Naive thymus-derived CD4-positive, alpha-beta T cell (primary cell): Measurements from ENCODE around the gene HOOK1. TPM values are rescaled to one million over a fixed set of nuclear protein-coding genes. Genes with fewer than 3 reads are reported as not detected.
"Not testable (repeated sequence)": the region's sequence is repeated elsewhere in the genome, so short reads cannot be mapped to it uniquely, and the experiment has no call there.

Experiments used
- ATAC-seq: fragments of 150-1000 bp; cut with Tn5 transposase; 2 replicates; pipeline ENCODE4 v1.10.0; 2021; ENCODE audit warnings: mild to moderate bottlenecking, moderate library complexity
- CTCF ChIA-PET: fragments of 350-600 bp; sonication (Branson Sonifier 250); formaldehyde crosslinking; loops from one replicate; lab custom pipeline; 2021; ENCODE audit warnings: antibody characterized with exemption; lab: Charles Lee
- POLR2A ChIA-PET: fragments of 350-600 bp; sonication (Branson Sonifier 250); formaldehyde crosslinking; loops from one replicate; lab custom pipeline; 2021; ENCODE audit warnings: antibody characterized with exemption, inconsistent platforms; lab: Charles Lee
- DNase-seq, 9 donors: peaks; one replicate each; pipeline versions ENCODE4 v3.0.0 to v3.0.0-alpha.2; 2020 to 2022; ENCODE audit warnings: mixed read lengths in 1 of 9
- H3K27ac ChIP-seq: one replicate; pipeline ENCODE4 v1.7.0; 2013; ENCODE audit warnings: mild to moderate bottlenecking, low read depth, low read length, moderate library complexity
- H3K27me3 ChIP-seq, 2 donors: one replicate each; pipeline ENCODE4 v1.7.0; 2013; ENCODE audit warnings: low read length in 2 of 2, mild to moderate bottlenecking in 2 of 2, moderate library complexity in 2 of 2; ENCODE audit not compliant: control insufficient read depth in 2 of 2, insufficient read depth in 2 of 2
- H3K36me3 ChIP-seq, 3 experiments: 1 replicate in 2 of 3; 2 replicates in 1 of 3; pipeline ENCODE4 v1.7.0; 2013; ENCODE audit warnings: low read length in 3 of 3, mild to moderate bottlenecking in 3 of 3, moderate library complexity in 1 of 3; ENCODE audit not compliant: insufficient read depth in 3 of 3, control insufficient read depth in 2 of 3
- H3K4me1 ChIP-seq, 2 donors: one replicate each; pipeline ENCODE4 v1.7.0; 2013; ENCODE audit warnings: low read length in 2 of 2, mild to moderate bottlenecking in 2 of 2, moderate library complexity in 1 of 2; ENCODE audit not compliant: control insufficient read depth in 2 of 2, insufficient read depth in 2 of 2
- H3K4me3 ChIP-seq: 2 replicates; pipeline ENCODE4 v1.7.0; 2013; ENCODE audit warnings: mild to moderate bottlenecking, low read length
- H3K9me3 ChIP-seq, 3 experiments: 1 replicate in 2 of 3; 2 replicates in 1 of 3; pipeline ENCODE4 v1.7.0; 2013; ENCODE audit warnings: low read length in 3 of 3; ENCODE audit not compliant: control insufficient read depth in 2 of 3
- H3K27ac Mint-ChIP-seq, 9 donors: one replicate each; pipeline ENCODE4 v1.8.0; 2020 to 2022; ENCODE audit warnings: mixed read lengths in 9 of 9, mild to moderate bottlenecking in 8 of 9, moderate library complexity in 5 of 9, inconsistent platforms in 2 of 9
- H3K27me3 Mint-ChIP-seq, 5 donors: one replicate each; pipeline ENCODE4 v1.8.0; 2021 to 2022; ENCODE audit warnings: mixed read lengths in 5 of 5, mild to moderate bottlenecking in 1 of 5
- H3K36me3 Mint-ChIP-seq, 5 donors: one replicate each; pipeline ENCODE4 v1.8.0; 2020 to 2022; ENCODE audit warnings: mixed read lengths in 5 of 5, mild to moderate bottlenecking in 3 of 5, inconsistent platforms in 1 of 5
- H3K4me1 Mint-ChIP-seq, 7 donors: one replicate each; pipeline ENCODE4 v1.8.0; 2020 to 2022; ENCODE audit warnings: mixed read lengths in 7 of 7, mild to moderate bottlenecking in 3 of 7, inconsistent platforms in 1 of 7
- H3K4me3 Mint-ChIP-seq, 10 donors: one replicate each; pipeline ENCODE4 v1.8.0; 2020 to 2022; ENCODE audit warnings: mild to moderate bottlenecking in 10 of 10, mixed read lengths in 10 of 10, moderate library complexity in 6 of 10, inconsistent platforms in 2 of 10
- H3K9me3 Mint-ChIP-seq, 11 donors: one replicate each; pipeline ENCODE4 v1.8.0; 2020 to 2022; ENCODE audit warnings: mixed read lengths in 11 of 11, mild to moderate bottlenecking in 4 of 11, inconsistent platforms in 1 of 11, moderate library complexity in 1 of 11
- intact Hi-C, 2 donors: fragments of 100-400 bp; cut with micrococcal nuclease; formaldehyde crosslinking; loops; one replicate each; pipeline ENCODE4 v1.15.1; 2023
- polyA plus RNA-seq, 2 donors: library from polyadenylated mRNA; unstranded; fragments of 300-500 nt; fragmentation: Illumina TruSeq; gene quantifications; one replicate each; pipeline ENCODE4 v1.2.3, GENCODE V29; 2021
- total RNA-seq, 6 experiments: library from RNA in 5 of 6; stranded (reverse) in 5 of 6; gene quantifications; 1 replicate in 5 of 6; 2 replicates in 1 of 6; pipeline ENCODE4 v1.2.3 and lab custom pipeline; 2021 to 2026

HOOK1 gene
- total and polyA plus RNA-seq, 7 experiments from 2014 or later = 3.0 to 28.9 (median 23.5) TPM

GRCh38 chr1:59855297-59855696, 40.5 kb downstream of the HOOK1 start:
- H3K27ac Mint-ChIP-seq, H3K4me3 ChIP-seq, H3K4me3 Mint-ChIP-seq, CTCF ChIA-PET, H3K27me3 Mint-ChIP-seq, POLR2A ChIA-PET, ATAC-seq, H3K9me3 ChIP-seq, H3K4me1 Mint-ChIP-seq, H3K27me3 ChIP-seq, H3K36me3 ChIP-seq, intact Hi-C loops, H3K4me1 ChIP-seq, H3K27ac ChIP-seq, DNase-seq: not testable (repeated sequence)
- peaks cover 0 to 49% (median 23%) of the 10 kb centered on the region in 5 donors for H3K36me3 Mint-ChIP-seq
- H3K9me3 Mint-ChIP-seq = peaks cover 0 to 13% (median 0%) of the 10 kb centered on the region in 11 donors

- intact Hi-C loops = no loop called here
- peaks cover 0 to 5% (median 0%) of the 10 kb centered on the region in 7 donors for H3K4me1 Mint-ChIP-seq
- Histone ChIP-seq H3K9me3 (no peaks in the 10 kb centered on the region), H3K4me1 (no peaks in the 10 kb centered on the region), H3K27me3 (no peaks in the 10 kb centered on the region), H3K4me3 (no peak overlapping the region), H3K36me3 (peaks cover 0 to 12% (median 0%) of the 10 kb centered on the region in 3 experiments), H3K27ac (no peak overlapping the region)
- ChIA-PET CTCF (interaction anchor here (1.0 kb wide), 1 partner anchor 1182 kb away, joined by 3 read pairs; no protein-coding TSS in a partner anchor), POLR2A (no interaction called here)
- ATAC-seq (no peak), DNase-seq (no peak)
- no peaks in the 10 kb centered on the region for H3K27me3 Mint-ChIP-seq
- no peak overlapping the region for H3K4me3 Mint-ChIP-seq
- no peak overlapping the region for H3K27ac Mint-ChIP-seq
- peaks cover 0 to 54% (median 16%) of the 10 kb centered on the region in 5 donors for H3K36me3 Mint-ChIP-seq
- peaks cover 0 to 13% (median 0%) of the 10 kb centered on the region in 11 donors for H3K9me3 Mint-ChIP-seq
These were observed 42.1 kb downstream of the HOOK1 start for GRCh38 chr1:59856725-59857338.

- Mint-ChIP-seq H3K27ac (no peak overlapping the region), H3K4me1 (peaks cover 0 to 5% (median 0%) of the 10 kb centered on the region in 7 donors), H3K27me3 (no peaks in the 10 kb centered on the region), H3K36me3 (peaks cover 0 to 58% (median 19%) of the 10 kb centered on the region in 5 donors), H3K9me3 (peaks cover 0 to 13% (median 0%) of the 10 kb centered on the region in 11 donors), H3K4me3 (no peak overlapping the region)
- no peak overlapping the region for H3K27ac ChIP-seq
- DNase-seq = no peak
- ChIA-PET CTCF (no interaction called here), POLR2A (no interaction called here)
- peaks cover 0 to 16% (median 2%) of the 10 kb centered on the region in 3 experiments for H3K36me3 ChIP-seq
- no peak for ATAC-seq
- no peaks in the 10 kb centered on the region for H3K4me1 ChIP-seq
- no peaks in the 10 kb centered on the region for H3K9me3 ChIP-seq
- H3K4me3 ChIP-seq = no peak overlapping the region
- no peaks in the 10 kb centered on the region for H3K27me3 ChIP-seq
- intact Hi-C loops = no loop called here
These were observed 43.1 kb downstream of the HOOK1 start for GRCh38 chr1:59857679-59858354.

- Mint-ChIP-seq H3K27ac (no peak overlapping the region), H3K4me3 (no peak overlapping the region), H3K4me1 (no peaks in the 10 kb centered on the region), H3K9me3 (no peaks in the 10 kb centered on the region), H3K36me3 (peaks cover 0 to 57% (median 29%) of the 10 kb centered on the region in 5 donors), H3K27me3 (no peaks in the 10 kb centered on the region)
- CTCF ChIA-PET = no interaction called here
- POLR2A ChIA-PET = no interaction called here
- no peaks in the 10 kb centered on the region for H3K27me3 ChIP-seq
- intact Hi-C loops = no loop called here
- H3K27ac ChIP-seq = no peak overlapping the region
- no peak for ATAC-seq
- no peak for DNase-seq
- peaks cover 5 to 40% (median 7%) of the 10 kb centered on the region in 3 experiments for H3K36me3 ChIP-seq
- H3K4me1 ChIP-seq = no peaks in the 10 kb centered on the region
- no peak overlapping the region for H3K4me3 ChIP-seq
- H3K9me3 ChIP-seq = no peaks in the 10 kb centered on the region
These were observed 51.7 kb downstream of the HOOK1 start for GRCh38 chr1:59866462-59866861.

GRCh38 chr1:59871746-59872145, 57.0 kb downstream of the HOOK1 start:
- no peak for ATAC-seq
- Histone ChIP-seq H3K4me1 (no peaks in the 10 kb centered on the region), H3K36me3 (peaks cover 5 to 41% (median 7%) of the 10 kb centered on the region in 3 experiments), H3K9me3 (peaks cover 0 to 9% (median 0%) of the 10 kb centered on the region in 3 experiments), H3K4me3 (no peak overlapping the region), H3K27ac (no peak overlapping the region), H3K27me3 (no peaks in the 10 kb centered on the region)
- CTCF ChIA-PET = no interaction called here
- Mint-ChIP-seq H3K27ac (peak overlapping the region in 1 of 9 donors; percentile 5), H3K9me3 (peaks cover 0 to 18% (median 0%) of the 10 kb centered on the region in 11 donors), H3K36me3 (peaks cover 0 to 67% (median 44%) of the 10 kb centered on the region in 5 donors), H3K27me3 (no peaks in the 10 kb centered on the region), H3K4me3 (no peak overlapping the region), H3K4me1 (no peaks in the 10 kb centered on the region)
- DNase-seq = no peak
- intact Hi-C loops = no loop called here
- POLR2A ChIA-PET = no interaction called here

GRCh38 chr1:59877108-59877682, 62.4 kb downstream of the HOOK1 start:
- no peak for DNase-seq
- POLR2A ChIA-PET = no interaction called here
- no peaks in the 10 kb centered on the region for H3K27me3 Mint-ChIP-seq
- Histone ChIP-seq H3K4me3 (no peak overlapping the region), H3K4me1 (no peaks in the 10 kb centered on the region), H3K9me3 (peaks cover 0 to 20% (median 0%) of the 10 kb centered on the region in 3 experiments), H3K27ac (no peak overlapping the region), H3K36me3 (peaks cover 0 to 15% (median 0%) of the 10 kb centered on the region in 3 experiments), H3K27me3 (no peaks in the 10 kb centered on the region)
- intact Hi-C loops = no loop called here
- no peaks in the 10 kb centered on the region for H3K4me1 Mint-ChIP-seq
- peaks cover 4 to 44% (median 38%) of the 10 kb centered on the region in 5 donors for H3K36me3 Mint-ChIP-seq
- ATAC-seq = no peak
- CTCF ChIA-PET = interaction anchor here (1.2 kb wide), 1 partner anchor 70 kb away, joined by 7 read pairs; no protein-coding TSS in a partner anchor
- no peak overlapping the region for H3K27ac Mint-ChIP-seq
- no peak overlapping the region for H3K4me3 Mint-ChIP-seq
- H3K9me3 Mint-ChIP-seq = peaks cover 0 to 33% (median 7%) of the 10 kb centered on the region in 11 donors
